Pancreas (tissue), 10 donors: Measurements from ENCODE around the gene NELL1. TPM values are rescaled to one million over a fixed set of nuclear protein-coding genes. Genes with fewer than 3 reads are reported as not detected.

Experiments used
- ATAC-seq, 4 donors: fragments of 200-7000 bp; cut with Tn5 transposase; one replicate each; pipeline versions ENCODE4 v1.8.0 to v1.9.1; 2020; ENCODE audit warnings: mild to moderate bottlenecking in 4 of 4, moderate library complexity in 4 of 4
- DNase-seq, 6 donors: peaks; one replicate each; pipeline ENCODE4 v3.0.0-alpha.2; 2020
- FAIRE-seq: peaks from 2 replicates; lab custom pipeline; 2012; peaks lifted over from hg19 to GRCh38; lab: Jason Lieb, UNC
- H3K27ac ChIP-seq, 4 donors: fragments of 200-600 bp; sonication (generic); 1 replicate in 3 of 4; 2 replicates in 1 of 4; pipeline versions ENCODE4 v1.5.0 to v1.8.0; 2020
- H3K27me3 ChIP-seq, 4 donors: fragments of 200-600 bp; one replicate each; pipeline ENCODE4 v1.8.0; 2021
- H3K36me3 ChIP-seq, 3 donors: fragments of 200-600 bp; sonication (generic) in 1 of 3; one replicate each; pipeline versions ENCODE4 v1.5.0 to v1.8.0; 2020 to 2021
- H3K4me1 ChIP-seq, 3 donors: fragments of 200-600 bp; one replicate each; pipeline ENCODE4 v1.8.0; 2021
- H3K4me3 ChIP-seq, 4 donors: fragments of 200-600 bp; sonication (generic) in 2 of 4; one replicate each; pipeline versions ENCODE4 v1.5.0 to v1.8.0; 2020 to 2021
- H3K9me3 ChIP-seq, 4 donors: fragments of 200-600 bp; one replicate each; pipeline ENCODE4 v1.8.0; 2021
- whole genome bisulfite sequencing, 2 donors: extraction: QIAGEN DNeasy Blood & Tissue Kit; methylation state at CpG; one replicate each; pipeline ENCODE4 v1.1.7; 2013; 5-methylcytosine and 5-hydroxymethylcytosine counted together
- intact Hi-C, 3 donors: fragments of 100-400 bp; cut with DNase I; formaldehyde crosslinking; loops; one replicate each; pipeline versions ENCODE4 v1.11.1 to v1.14.2; 2022
- polyA plus RNA-seq, 2 donors: library from polyadenylated mRNA; stranded (reverse); fragments of 200-250 nt; gene quantifications; one replicate each; pipeline ENCODE4 v1.2.3, GENCODE V29; 2013
- total RNA-seq, 6 donors: library from RNA; stranded (reverse); fragmentation: NEBNext Ultra II Directional in 4 of 6; extraction: Animal tissue kit (Norgen Biotek cat#: 25700) in 4 of 6; gene quantifications; one replicate each; pipeline versions ENCODE4 v1.2.1 to v1.2.4, GENCODE V29; 2021 to 2023
- TF ChIP-seq, protein P1 (sequence below), 4 donors: fragments of 200-600 bp; sonication (generic) in 3 of 4; IDR thresholded peaks; one replicate each; pipeline versions ENCODE4 v1.5.0 to v1.8.0; 2021; ENCODE audit warnings: antibody characterized with exemption in 4 of 4
- donor health status: healthy with polysubstance abuse.
- donor health status: DM: no; HTN: no; CAD: no; lungs with moderate emphysema.
- donor health status: DM: no; HTN: no; CAD: no.
- donor health status: control.
- donor health status: control.
- donor health status: Bipolar disorder and iron deficiency.
- donor health status: DM: yes; HTN: yes; CAD: no.
- donor health status: DM: no; HTN: no; CAD: no.
- donor health status: DM: no; HTN: no; CAD: no.
- donor health status: DM: yes; HTN: yes; CAD: no.

Gene NELL1
- total and polyA plus RNA-seq, 8 donors, result not detected

DNA sequence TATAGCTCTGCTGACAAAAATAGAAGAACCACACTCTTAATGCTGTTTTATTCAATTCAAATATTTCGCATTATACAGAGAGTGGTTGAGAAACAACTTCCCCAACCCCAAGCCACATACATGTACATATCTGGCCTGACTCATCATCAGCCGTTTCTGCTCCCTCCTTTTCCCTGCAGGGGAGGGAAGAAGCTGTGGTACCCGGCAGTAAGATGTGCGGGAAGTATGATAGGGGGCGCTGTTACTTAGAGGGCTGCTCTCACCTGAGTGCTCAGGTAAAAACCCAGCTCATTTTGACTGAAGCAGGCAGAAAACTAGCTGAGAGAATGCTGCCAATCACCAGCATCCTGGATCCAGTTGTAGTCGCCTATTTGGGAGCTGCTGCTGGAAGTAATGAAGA lies 85.5 kb downstream of the NELL1 start:
- no peak overlapping the region for H3K27ac ChIP-seq
- H3K9me3 ChIP-seq, result no peaks in the 10 kb centered on the region
- TF ChIP-seq, protein P1, sequence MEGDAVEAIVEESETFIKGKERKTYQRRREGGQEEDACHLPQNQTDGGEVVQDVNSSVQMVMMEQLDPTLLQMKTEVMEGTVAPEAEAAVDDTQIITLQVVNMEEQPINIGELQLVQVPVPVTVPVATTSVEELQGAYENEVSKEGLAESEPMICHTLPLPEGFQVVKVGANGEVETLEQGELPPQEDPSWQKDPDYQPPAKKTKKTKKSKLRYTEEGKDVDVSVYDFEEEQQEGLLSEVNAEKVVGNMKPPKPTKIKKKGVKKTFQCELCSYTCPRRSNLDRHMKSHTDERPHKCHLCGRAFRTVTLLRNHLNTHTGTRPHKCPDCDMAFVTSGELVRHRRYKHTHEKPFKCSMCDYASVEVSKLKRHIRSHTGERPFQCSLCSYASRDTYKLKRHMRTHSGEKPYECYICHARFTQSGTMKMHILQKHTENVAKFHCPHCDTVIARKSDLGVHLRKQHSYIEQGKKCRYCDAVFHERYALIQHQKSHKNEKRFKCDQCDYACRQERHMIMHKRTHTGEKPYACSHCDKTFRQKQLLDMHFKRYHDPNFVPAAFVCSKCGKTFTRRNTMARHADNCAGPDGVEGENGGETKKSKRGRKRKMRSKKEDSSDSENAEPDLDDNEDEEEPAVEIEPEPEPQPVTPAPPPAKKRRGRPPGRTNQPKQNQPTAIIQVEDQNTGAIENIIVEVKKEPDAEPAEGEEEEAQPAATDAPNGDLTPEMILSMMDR (IDR thresholded peaks at IDR 0.05), result no peak
- ATAC-seq, result no peak
- no peak overlapping the region for H3K4me3 ChIP-seq
- intact Hi-C loops, result no loop called here
- H3K27me3 ChIP-seq, result no peaks in the 10 kb centered on the region
- no peaks in the 10 kb centered on the region for H3K36me3 ChIP-seq
- 10 to 17% methylated on average over 6 of the region's 6 CpGs for WGBS, 2 donors
- DNase-seq, result no peak
- no peak for FAIRE-seq
- no peaks in the 10 kb centered on the region for H3K4me1 ChIP-seq

DNA sequence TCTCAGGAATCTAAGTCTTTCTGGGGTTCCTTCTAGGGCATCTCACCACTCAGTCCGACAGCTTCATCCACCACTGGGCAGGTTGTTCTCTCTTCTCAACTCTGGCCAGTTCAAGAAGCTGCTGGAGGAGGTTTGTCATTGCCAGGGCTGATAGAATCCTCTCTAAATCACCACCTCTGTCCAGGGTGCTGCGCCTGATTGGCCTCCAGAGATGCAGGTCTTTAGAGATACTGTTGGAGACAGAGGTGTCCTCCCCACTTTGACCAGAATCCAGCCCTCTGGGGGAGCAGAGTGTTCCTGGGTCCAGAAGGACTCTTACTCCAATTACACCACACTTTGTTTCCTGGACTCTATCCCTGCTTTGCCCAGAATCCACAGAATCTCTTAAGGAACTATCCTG lies 90.2 kb downstream of the NELL1 start:
- 60 to 63% methylated on average over 2 of the region's 2 CpGs for WGBS, 2 donors
- FAIRE-seq (no peak), ATAC-seq (no peak), DNase-seq (no peak)
- Histone ChIP-seq H3K4me1 (no peaks in the 10 kb centered on the region), H3K9me3 (no peaks in the 10 kb centered on the region), H3K36me3 (no peaks in the 10 kb centered on the region), H3K27me3 (no peaks in the 10 kb centered on the region), H3K4me3 (no peak overlapping the region), H3K27ac (no peak overlapping the region)
- TF ChIP-seq, protein P1 (IDR thresholded peaks at IDR 0.05), result no peak
- intact Hi-C loops, result no loop called here

DNA sequence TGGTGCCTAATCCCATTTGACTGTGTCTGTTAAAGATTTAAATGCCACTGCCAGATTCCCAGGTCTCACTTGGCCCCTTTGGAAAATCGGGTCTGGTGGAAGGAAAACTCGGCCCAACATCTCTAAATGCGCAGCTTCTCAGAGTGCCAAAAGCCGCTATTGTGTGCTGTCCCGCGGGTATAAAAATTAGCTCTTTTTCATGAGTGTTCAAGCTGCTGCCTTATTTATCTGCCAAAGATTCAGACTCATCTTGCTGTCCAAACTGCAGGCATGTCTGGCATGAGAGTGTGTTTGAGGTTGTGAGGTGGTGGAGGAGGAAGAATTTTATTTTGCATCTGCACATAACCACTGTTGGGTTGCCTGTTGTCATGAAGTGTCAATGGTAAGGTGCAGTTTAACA lies 91.4 kb downstream of the NELL1 start:
- FAIRE-seq, result no peak
- DNase-seq, result no peak
- intact Hi-C loops, result no loop called here
- TF ChIP-seq, protein P1 (IDR thresholded peaks at IDR 0.05), result no peak
- 74 to 78% methylated on average over 6 of the region's 6 CpGs for WGBS, 2 donors
- Histone ChIP-seq H3K4me1 (no peaks in the 10 kb centered on the region), H3K27me3 (no peaks in the 10 kb centered on the region), H3K9me3 (no peaks in the 10 kb centered on the region), H3K27ac (no peak overlapping the region), H3K36me3 (no peaks in the 10 kb centered on the region), H3K4me3 (no peak overlapping the region)
- no peak for ATAC-seq

DNA sequence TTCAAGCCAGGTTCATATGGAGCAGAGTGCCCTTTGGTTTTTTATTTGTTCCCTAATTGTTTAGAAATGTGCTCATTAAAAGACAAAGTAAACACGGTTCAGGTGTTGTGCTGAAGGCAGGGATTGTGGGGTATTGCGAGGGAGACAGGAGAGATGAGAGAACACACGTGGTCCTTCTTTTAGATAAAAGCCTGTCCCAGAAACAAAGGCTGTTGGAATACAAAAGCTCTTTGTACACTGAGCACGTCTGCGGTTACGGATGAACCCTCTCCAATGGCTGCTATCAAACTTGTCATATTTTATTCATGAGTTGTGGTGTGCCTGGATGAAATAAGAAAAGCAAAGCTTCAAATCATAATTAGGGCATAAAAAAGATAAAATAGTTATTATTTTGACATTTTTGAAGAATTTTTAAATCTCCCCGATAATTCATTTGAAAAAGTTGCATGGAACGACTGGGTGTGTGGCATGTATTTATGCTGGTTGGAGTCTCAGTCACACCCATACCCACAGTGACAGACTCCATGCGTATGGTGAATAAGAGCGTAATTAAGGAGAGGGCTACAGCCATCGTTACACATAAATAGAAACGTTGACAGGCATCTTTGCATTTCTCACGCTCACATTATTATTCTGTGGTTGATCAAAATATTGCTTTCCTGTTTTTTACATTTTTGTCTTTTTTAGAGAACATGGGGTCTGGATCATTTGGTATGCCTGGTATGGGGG lies 92.9 kb downstream of the NELL1 start:
- ATAC-seq (no peak), DNase-seq (no peak), FAIRE-seq (no peak)
- TF ChIP-seq, protein P1 (IDR thresholded peaks at IDR 0.05), result no peak
- WGBS, 2 donors, result 36 to 42% methylated on average over 13 of the region's 13 CpGs
- no peaks in the 10 kb centered on the region for H3K36me3 ChIP-seq
- no peaks in the 10 kb centered on the region for H3K27me3 ChIP-seq
- intact Hi-C loops, result no loop called here
- H3K4me3 ChIP-seq, result no peak overlapping the region
- no peaks in the 10 kb centered on the region for H3K9me3 ChIP-seq
- no peaks in the 10 kb centered on the region for H3K4me1 ChIP-seq
- H3K27ac ChIP-seq, result no peak overlapping the region

DNA sequence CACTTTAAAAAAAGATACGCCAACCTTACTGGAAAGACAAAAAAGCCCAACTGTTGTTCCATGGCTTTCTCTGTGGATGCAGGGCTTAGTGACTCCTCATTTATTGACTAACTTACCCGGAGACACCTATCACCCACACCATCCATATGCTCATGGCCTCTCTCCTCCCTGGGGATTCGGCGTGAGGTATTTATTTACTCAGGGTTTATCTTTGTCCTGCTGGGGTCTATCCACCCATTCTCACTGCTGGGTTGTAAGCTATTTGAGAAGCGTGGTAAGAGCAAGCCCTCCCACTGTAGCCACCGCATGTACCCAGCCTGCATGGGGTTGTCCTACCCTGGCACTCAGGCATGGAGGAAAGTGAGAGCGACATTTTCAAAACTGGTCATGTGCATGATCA lies 93.6 kb downstream of the NELL1 start:
- no peak overlapping the region for H3K27ac ChIP-seq
- 41 to 43% methylated on average over 7 of the region's 7 CpGs for WGBS, 2 donors
- TF ChIP-seq, protein P1 (IDR thresholded peaks at IDR 0.05), result no peak
- no peaks in the 10 kb centered on the region for H3K9me3 ChIP-seq
- no peak for FAIRE-seq
- intact Hi-C loops, result no loop called here
- no peaks in the 10 kb centered on the region for H3K4me1 ChIP-seq
- H3K4me3 ChIP-seq, result no peak overlapping the region
- ATAC-seq, result no peak
- H3K36me3 ChIP-seq, result no peaks in the 10 kb centered on the region
- no peak for DNase-seq
- no peaks in the 10 kb centered on the region for H3K27me3 ChIP-seq
